Muscle of back (tissue), 11 donors: ENCODE results near the gene PABPN1L. TPM values are rescaled to one million over a fixed set of nuclear protein-coding genes. Genes with fewer than 3 reads are reported as not detected.
"Not testable (repeated sequence)": the region's sequence is repeated elsewhere in the genome, so short reads cannot be mapped to it uniquely, and the experiment has no call there.

Source experiments
- DNase-seq, 3 donors: peaks; one replicate each; pipeline versions ENCODE4 v3.0.0 to v3.0.0-alpha.2; 2013
- polyA plus RNA-seq, 10 donors: library from polyadenylated mRNA; unstranded; fragments of 120-200 nt; gene quantifications; one replicate each; pipeline ENCODE4 v1.2.1, GENCODE V29; 2013; ENCODE audit not compliant: insufficient read length in 10 of 10

PABPN1L gene
- polyA plus RNA-seq, 10 donors = 0.20 TPM; not detected in 9

- DNase-seq = no peak
Observed at GRCh38 chr16:88901718-88902337, 35.4 kb upstream of the PABPN1L start.

DNA sequence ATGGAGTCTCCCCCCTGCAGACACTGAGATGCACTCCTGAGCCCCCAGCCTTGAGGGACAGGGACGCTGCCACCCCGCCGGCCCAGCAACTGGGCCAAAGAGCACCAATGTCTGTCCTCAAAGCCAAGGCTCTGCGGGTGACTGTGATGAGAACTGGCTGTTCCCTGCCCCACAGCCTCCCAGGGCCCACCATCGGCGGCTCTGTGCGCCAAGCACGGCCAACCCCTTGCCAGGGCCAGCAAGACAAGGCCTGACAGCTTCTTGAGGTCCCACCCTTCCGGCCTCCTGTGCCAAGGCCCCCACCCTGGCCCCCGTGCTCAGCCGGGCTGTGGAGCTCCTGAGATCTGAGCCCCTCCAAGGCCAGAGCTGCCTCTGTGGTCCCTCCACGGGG is 34.2 kb upstream of the PABPN1L start:
- DNase-seq = no peak

DNA sequence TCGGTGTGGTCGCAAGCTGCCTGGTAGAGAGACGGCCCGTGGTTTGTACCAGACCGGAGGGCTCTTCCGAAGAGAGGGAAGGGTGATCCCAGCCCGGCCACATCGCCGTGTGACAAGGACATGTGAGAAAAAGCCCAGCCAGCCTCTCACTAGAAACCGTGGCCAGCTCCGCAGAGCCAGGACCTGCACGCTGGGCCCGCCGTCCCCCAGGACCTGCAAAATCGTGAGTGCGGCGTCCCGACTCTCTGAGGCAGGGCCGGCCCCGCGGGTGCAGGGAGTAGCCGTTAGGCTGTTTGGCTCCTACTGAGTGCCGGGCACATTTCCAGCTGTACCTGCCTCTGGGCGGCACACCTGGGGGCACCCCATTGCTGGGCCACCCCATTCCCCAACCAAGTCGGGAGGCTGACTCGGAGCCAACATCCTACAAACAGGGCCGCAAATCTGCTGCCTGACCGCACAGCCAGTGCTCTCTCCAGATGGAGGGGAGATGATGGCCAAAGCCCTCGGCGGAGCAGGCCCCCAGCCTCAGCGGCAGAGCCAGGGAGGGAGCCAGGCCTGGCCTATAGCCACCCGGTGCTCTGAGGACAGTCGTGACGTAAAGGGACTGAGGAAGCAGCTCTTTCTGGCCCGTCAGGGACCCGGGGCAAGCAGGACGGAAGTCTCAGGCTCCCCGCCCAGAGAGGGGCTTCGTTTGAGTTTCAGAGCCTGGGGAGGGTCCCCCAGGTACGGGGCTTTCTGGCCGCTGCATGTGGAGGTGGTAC is 33.6 kb upstream of the PABPN1L start:
- no peak for DNase-seq

DNA sequence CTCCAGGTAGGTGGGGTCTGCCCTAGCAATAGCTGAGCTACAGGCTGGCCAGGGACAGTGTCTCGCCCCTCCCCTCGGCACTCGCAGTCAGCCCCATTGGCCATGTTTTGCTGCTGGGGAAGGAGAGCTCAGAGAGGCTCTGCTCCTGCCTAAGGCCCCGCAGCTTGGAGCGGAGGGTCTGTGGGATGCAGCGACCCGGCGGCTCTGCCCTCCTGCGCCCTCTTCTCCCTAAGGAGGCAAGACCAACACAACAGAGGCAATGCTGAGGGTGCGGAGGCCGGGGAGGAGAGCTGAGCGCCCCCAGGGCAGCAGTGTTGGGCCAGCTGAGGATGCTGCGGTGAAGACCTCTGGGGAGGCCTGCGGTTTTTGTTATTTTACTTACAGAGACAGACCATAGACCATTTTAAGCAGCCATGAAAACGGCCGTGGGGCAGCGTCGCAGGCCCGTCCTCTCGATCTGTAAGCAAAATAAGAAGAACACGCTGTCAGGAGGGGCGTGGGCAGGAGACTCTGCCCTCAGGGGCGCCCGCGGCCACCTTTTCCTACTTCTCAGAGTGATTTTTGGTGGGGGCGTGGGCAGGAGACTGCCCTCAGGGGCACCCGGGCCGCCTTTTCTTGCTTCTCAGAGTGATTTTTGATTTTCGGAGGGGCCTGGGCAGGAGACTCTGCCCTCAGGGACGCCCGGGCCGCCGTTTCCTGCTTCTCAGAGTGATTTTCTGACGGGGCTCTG is 31.4 kb upstream of the PABPN1L start:
- DNase-seq = no peak

DNA sequence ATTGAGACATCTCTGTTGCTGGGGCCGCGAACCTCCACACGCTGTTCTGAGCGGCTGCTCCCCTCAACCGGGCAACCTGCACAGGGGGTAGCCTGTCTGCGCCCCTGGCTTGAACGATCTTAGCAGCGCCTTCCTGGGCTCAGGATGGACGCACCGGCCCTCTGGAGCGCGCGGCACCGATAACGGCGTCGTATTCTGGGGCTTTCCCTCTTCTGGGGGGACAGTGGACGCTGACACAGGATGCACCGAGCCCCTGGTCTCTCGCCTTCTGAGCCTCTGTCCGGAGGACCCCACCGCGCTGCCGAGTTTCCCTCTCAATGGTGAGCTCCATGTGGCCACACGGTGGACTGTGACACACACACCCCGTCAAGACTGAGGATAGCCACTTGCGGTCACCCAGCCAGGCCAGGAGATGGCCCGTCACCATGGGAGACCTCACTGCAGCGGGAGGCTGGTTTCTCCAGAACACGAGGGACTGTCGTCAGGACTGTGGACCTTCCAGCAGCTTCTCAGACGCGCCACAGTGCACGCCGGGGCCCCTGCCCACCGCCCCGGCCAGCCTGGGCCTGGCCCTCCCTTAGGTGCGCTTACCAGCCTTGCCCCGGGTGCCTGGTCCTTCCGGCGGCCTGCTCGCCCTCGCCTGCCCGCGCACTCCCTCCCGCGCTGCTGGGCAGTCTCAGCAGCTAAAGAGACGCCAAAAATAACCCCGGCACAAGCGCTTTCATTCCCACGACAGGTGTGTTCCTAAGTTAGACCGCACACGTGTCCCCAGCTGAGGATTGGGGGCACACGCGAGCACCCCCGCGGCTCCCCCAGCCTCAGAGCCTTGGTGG is 30.0 kb upstream of the PABPN1L start:
- peak in 1 of 3 donors; percentile 44 for DNase-seq

GRCh38 chr16:88895335-88895734 is 28.9 kb upstream of the PABPN1L start:
- no peak for DNase-seq

- no peak for DNase-seq
Observed at GRCh38 chr16:88894681-88895300, 28.3 kb upstream of the PABPN1L start.

GRCh38 chr16:88894266-88894665 is 27.8 kb upstream of the PABPN1L start:
- not testable (repeated sequence) for DNase-seq

DNA sequence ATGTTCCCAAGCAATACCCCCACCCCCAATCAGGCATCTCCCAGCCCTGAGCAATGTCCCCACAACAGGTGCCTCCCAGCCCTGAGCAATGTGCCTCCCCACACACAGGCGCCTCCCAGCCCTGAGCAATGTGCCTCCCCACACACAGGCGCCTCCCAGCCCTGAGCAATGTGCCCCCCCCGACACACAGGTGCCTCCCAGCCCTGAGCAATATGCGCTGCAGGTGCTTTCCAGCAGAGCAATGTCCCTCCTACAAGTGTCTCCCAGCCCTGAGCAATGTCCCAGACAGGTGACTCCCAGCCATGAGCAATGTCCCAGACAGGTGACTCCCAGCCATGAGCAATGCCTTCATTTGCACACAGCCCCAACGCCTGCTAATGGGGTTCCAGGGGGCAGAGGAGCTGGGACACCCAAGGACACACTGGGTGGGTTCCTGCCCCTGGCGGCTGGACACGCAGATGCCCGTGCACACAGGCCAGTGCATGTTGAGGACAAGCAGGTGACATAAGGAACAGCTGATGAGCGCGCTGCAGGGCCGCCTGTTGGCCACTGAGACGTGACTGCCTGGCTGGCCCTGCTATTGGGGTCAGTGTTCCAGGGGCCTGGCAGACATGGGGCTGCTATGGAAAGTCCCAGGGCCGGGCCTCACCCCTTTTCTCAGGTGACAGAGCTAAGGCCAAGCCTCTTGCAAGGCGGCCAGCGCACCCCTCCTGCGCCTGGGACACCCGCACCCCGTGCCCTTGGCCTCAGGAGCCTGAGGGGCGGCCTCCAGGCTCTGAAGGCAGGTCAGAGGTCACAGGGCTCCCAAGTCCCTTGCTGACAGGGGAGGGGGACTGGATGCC is 26.9 kb upstream of the PABPN1L start:
- peak in 1 of 3 donors; percentile 41 for DNase-seq

DNA sequence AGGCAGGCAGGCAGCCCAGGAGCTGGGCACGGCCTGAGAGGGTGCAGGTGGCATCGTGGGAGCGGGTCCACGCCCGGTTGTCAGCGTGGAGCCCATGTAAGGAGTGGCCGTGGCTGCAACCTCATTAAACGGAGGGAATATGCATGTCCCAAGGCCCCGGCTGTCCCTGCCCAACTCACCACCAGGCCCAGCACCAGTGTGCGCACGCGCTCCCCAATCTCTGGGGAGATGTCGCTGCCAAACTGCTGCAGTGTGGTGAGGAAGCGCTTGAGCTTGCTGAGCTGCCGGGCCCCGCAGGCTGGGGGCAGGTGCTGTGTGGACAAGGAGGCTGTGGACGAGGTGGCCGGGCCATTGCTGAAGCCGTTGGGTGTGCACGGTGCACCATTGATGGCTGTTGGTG is 25.6 kb upstream of the PABPN1L start:
- no peak for DNase-seq

DNA sequence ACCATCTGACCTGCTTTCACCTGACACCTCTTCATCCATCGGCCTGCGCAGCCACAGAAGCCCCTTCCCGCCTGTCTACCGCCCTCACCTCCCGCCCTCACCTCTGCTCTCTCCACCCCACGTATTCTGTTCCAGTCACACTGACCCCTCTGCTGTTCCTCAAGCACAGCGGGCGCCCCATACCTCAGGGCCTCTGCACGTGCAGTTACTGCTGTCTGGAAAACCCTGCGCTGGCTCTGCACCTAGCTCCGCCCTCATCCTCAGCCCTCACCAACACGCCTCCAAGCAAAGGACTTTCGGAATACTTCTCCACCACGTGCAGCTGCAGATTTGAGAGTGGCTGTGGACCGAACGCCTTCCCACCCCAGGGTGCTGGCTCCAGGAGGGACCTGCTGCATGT is 24.6 kb upstream of the PABPN1L start:
- no peak for DNase-seq

- DNase-seq = not testable (repeated sequence)
Observed at GRCh38 chr16:88889702-88890352, 23.4 kb upstream of the PABPN1L start.

- peak in 1 of 3 donors; percentile 63 for DNase-seq
Observed at GRCh38 chr16:88888461-88889387, 22.3 kb upstream of the PABPN1L start.

- peak in 1 of 3 donors; percentile 63 for DNase-seq
Observed at GRCh38 chr16:88888057-88888456, 21.6 kb upstream of the PABPN1L start.

GRCh38 chr16:88886845-88887521 is 20.5 kb upstream of the PABPN1L start:
- DNase-seq = peak; percentile 57 to 93 (median 82)

DNA sequence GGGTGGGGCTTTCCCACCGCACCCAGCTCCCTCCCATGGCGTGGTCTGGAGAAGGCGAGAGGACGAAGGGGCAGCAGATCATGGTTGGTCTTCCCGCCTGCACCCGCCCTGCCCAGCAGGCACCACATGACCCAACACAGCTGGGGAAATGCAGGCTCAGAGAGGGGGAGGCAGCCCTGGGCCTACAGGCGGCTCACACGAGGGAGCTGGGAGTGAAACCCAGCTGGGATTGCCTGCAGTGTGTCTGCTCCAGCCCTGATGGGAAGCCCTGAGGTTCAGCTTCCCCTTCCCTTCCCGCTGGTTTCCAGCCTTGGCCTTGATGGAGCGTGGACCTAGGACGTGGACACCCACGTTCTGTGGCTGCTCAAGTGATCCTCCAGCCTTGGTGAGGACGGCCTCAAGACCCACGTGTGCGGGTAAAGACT is 20.0 kb upstream of the PABPN1L start:
- DNase-seq = peak in 2 of 3 donors; percentile 25 to 75

- no peak for DNase-seq
Observed at GRCh38 chr16:88885693-88886280, 19.3 kb upstream of the PABPN1L start.
